CD4-positive, alpha-beta memory T cell (primary cell): ENCODE data around the gene KIF3C. TPM values are rescaled to one million over a fixed set of nuclear protein-coding genes. Genes with fewer than 3 reads are reported as not detected.
A peak's percentile ranks its signal among the peaks of the same experiment; 100 is the strongest.

Experiments
- CTCF ChIA-PET: fragments of 350-600 bp; sonication (Branson Sonifier 250); formaldehyde crosslinking; loops from one replicate; lab custom pipeline; 2021; ENCODE audit warnings: inconsistent platforms; ENCODE audit not compliant: partially characterized antibody; lab: Charles Lee
- POLR2A ChIA-PET: fragments of 350-600 bp; sonication (Branson Sonifier 250); formaldehyde crosslinking; loops from one replicate; lab custom pipeline; 2021; ENCODE audit not compliant: partially characterized antibody; lab: Charles Lee
- DNase-seq, 5 donors: peaks; one replicate each; pipeline versions ENCODE4 v3.0.0 to v3.0.0-alpha.2; 2020 to 2022; ENCODE audit warnings: mixed read lengths in 1 of 5
- H3K27ac ChIP-seq: one replicate; pipeline ENCODE4 v1.7.0; 2013; ENCODE audit warnings: low read depth, low read length
- H3K27me3 ChIP-seq: 2 replicates; pipeline ENCODE4 v1.7.0; 2013; ENCODE audit warnings: mild to moderate bottlenecking, low read length, moderate library complexity; ENCODE audit not compliant: insufficient read depth
- H3K36me3 ChIP-seq: 2 replicates; pipeline ENCODE4 v1.7.0; 2013; ENCODE audit warnings: mild to moderate bottlenecking, low read length, moderate library complexity; ENCODE audit not compliant: insufficient read depth
- H3K4me1 ChIP-seq: 2 replicates; pipeline ENCODE4 v1.7.0; 2013; ENCODE audit warnings: mild to moderate bottlenecking, low read length, moderate library complexity; ENCODE audit not compliant: insufficient read depth
- H3K4me3 ChIP-seq, 2 donors: one replicate each; pipeline ENCODE4 v1.7.0; 2013; ENCODE audit warnings: low read length in 2 of 2, mild to moderate bottlenecking in 1 of 2
- H3K9me3 ChIP-seq, 2 donors: one replicate each; pipeline ENCODE4 v1.7.0; 2013; ENCODE audit warnings: low read length in 2 of 2, control low read depth in 1 of 2; ENCODE audit not compliant: control insufficient read depth in 1 of 2
- H3K27ac Mint-ChIP-seq, 7 donors: one replicate each; pipeline ENCODE4 v1.8.0; 2020 to 2021; ENCODE audit warnings: mixed read lengths in 7 of 7, mild to moderate bottlenecking in 6 of 7, inconsistent platforms in 3 of 7, moderate library complexity in 3 of 7
- H3K27me3 Mint-ChIP-seq, 2 donors: one replicate each; pipeline ENCODE4 v1.8.0; 2020 to 2021; ENCODE audit warnings: mixed read lengths in 2 of 2
- H3K36me3 Mint-ChIP-seq, 2 donors: one replicate each; pipeline ENCODE4 v1.8.0; 2020 to 2021; ENCODE audit warnings: mixed read lengths in 2 of 2, inconsistent platforms in 1 of 2, mild to moderate bottlenecking in 1 of 2
- H3K4me1 Mint-ChIP-seq, 4 donors: one replicate each; pipeline ENCODE4 v1.8.0; 2020 to 2021; ENCODE audit warnings: mixed read lengths in 4 of 4, mild to moderate bottlenecking in 1 of 4
- H3K4me3 Mint-ChIP-seq, 8 donors: one replicate each; pipeline ENCODE4 v1.8.0; 2020 to 2021; ENCODE audit warnings: mixed read lengths in 8 of 8, mild to moderate bottlenecking in 7 of 8, moderate library complexity in 6 of 8, inconsistent platforms in 3 of 8
- H3K9me3 Mint-ChIP-seq, 8 donors: one replicate each; pipeline ENCODE4 v1.8.0; 2020 to 2021; ENCODE audit warnings: mixed read lengths in 8 of 8, mild to moderate bottlenecking in 5 of 8, inconsistent platforms in 3 of 8, moderate library complexity in 1 of 8
- intact Hi-C: fragments of 100-400 bp; cut with micrococcal nuclease; formaldehyde crosslinking; loops from one replicate; pipeline ENCODE4 v1.15.1; 2023
- polyA plus RNA-seq, 2 donors: library from polyadenylated mRNA; unstranded; fragments of 300-500 nt; fragmentation: Illumina TruSeq; gene quantifications; one replicate each; pipeline ENCODE4 v1.2.3, GENCODE V29; 2021
- total RNA-seq, 2 experiments: library from RNA; stranded (reverse); gene quantifications; one replicate each; pipeline ENCODE4 v1.2.3, GENCODE V29; 2021

Gene KIF3C
- total and polyA plus RNA-seq, 4 experiments from 2014 or later: 0.46 to 5.1 (median 3.4) TPM

GRCh38 chr2:25988134-25988533 lies 5.8 kb upstream of the KIF3C start:
- Mint-ChIP-seq H3K9me3 (no peaks in the 10 kb centered on the region), H3K4me3 (no peak overlapping the region), H3K4me1 (peaks cover 5 to 17% (median 11%) of the 10 kb centered on the region in 4 donors), H3K36me3 (no peaks in the 10 kb centered on the region), H3K27ac (no peak overlapping the region), H3K27me3 (no peaks in the 10 kb centered on the region)
- CTCF ChIA-PET: interaction anchor here (0.7 kb wide), 1 partner anchor 157 kb away, joined by 4 read pairs; no protein-coding TSS in a partner anchor
- no peak for DNase-seq
- H3K4me3 ChIP-seq: no peak overlapping the region
- intact Hi-C loops: no loop called here
- H3K27me3 ChIP-seq: no peaks in the 10 kb centered on the region
- H3K36me3 ChIP-seq: no peaks in the 10 kb centered on the region
- POLR2A ChIA-PET: no interaction called here
- no peaks in the 10 kb centered on the region for H3K9me3 ChIP-seq
- H3K4me1 ChIP-seq: peaks cover 9% of the 10 kb centered on the region
- no peak overlapping the region for H3K27ac ChIP-seq

- H3K27me3 ChIP-seq: no peaks in the 10 kb centered on the region
- peaks cover 11% of the 10 kb centered on the region for H3K4me1 ChIP-seq
- no peak overlapping the region for H3K4me3 ChIP-seq
- intact Hi-C loops: loop anchor here (2.0 kb wide), 1 partner anchor 105 kb away; the partner anchor contains the start of gene ASXL2
- H3K9me3 Mint-ChIP-seq: no peaks in the 10 kb centered on the region
- H3K4me1 Mint-ChIP-seq: peaks cover 2 to 20% (median 5%) of the 10 kb centered on the region in 4 donors
- peak overlapping the region; percentile 82 to 90 (median 84) for H3K4me3 Mint-ChIP-seq
- no peaks in the 10 kb centered on the region for H3K36me3 ChIP-seq
- no peak for DNase-seq
- ChIA-PET CTCF (interaction anchor here (1.3 kb wide), 1 partner anchor 32 kb away, joined by 3 read pairs; no protein-coding TSS in a partner anchor), POLR2A (no interaction called here)
- no peak overlapping the region for H3K27ac ChIP-seq
- H3K27ac Mint-ChIP-seq: peak overlapping the region in 2 of 7 donors; percentile 48 to 78
- H3K36me3 Mint-ChIP-seq: no peaks in the 10 kb centered on the region
- H3K9me3 ChIP-seq: no peaks in the 10 kb centered on the region
- no peaks in the 10 kb centered on the region for H3K27me3 Mint-ChIP-seq
Observed at GRCh38 chr2:25983735-25984134, 1.4 kb upstream of the KIF3C start.

- H3K4me1 ChIP-seq: peaks cover 11% of the 10 kb centered on the region
- no peak for DNase-seq
- peak overlapping the region in 1 of 2 donors; percentile 66 for H3K4me3 ChIP-seq
- Mint-ChIP-seq H3K27me3 (no peaks in the 10 kb centered on the region), H3K9me3 (no peaks in the 10 kb centered on the region), H3K4me1 (peaks cover 4 to 20% (median 6%) of the 10 kb centered on the region in 4 donors), H3K4me3 (peak overlapping the region; percentile 82 to 90 (median 84)), H3K27ac (peak overlapping the region; percentile 36 to 89 (median 75)), H3K36me3 (no peaks in the 10 kb centered on the region)
- no peaks in the 10 kb centered on the region for H3K9me3 ChIP-seq
- ChIA-PET CTCF (interaction anchor here (1.3 kb wide), 2 partner anchors 26 to 32 kb away, joined by 3 read pairs; no protein-coding TSS in a partner anchor), POLR2A (interaction anchor here (1.0 to 2.5 kb wide), 4 partner anchors 9 to 105 kb away, joined by 4 to 14 read pairs (median 8); partner anchors contain the start of genes ASXL2 and RAB10)
- intact Hi-C loops: loop anchor here (1.0 to 2.0 kb wide), 4 partner anchors 51 to 363 kb away; partner anchors contain the start of genes ADGRF3, ASXL2, HADHA and HADHB
- H3K27me3 ChIP-seq: no peaks in the 10 kb centered on the region
- no peaks in the 10 kb centered on the region for H3K36me3 ChIP-seq
- H3K27ac ChIP-seq: peak overlapping the region; percentile 44
Observed at GRCh38 chr2:25982968-25983280, 627 bp upstream of the KIF3C start.

- peak in 1 of 5 donors; percentile 46 for DNase-seq
- Histone ChIP-seq H3K4me3 (peak overlapping the region; percentile 36 to 66), H3K9me3 (no peaks in the 10 kb centered on the region), H3K27me3 (no peaks in the 10 kb centered on the region), H3K36me3 (no peaks in the 10 kb centered on the region), H3K27ac (peak overlapping the region; percentile 44), H3K4me1 (peaks cover 11% of the 10 kb centered on the region)
- H3K9me3 Mint-ChIP-seq: no peaks in the 10 kb centered on the region
- CTCF ChIA-PET: interaction anchor here (1.3 to 3.0 kb wide), 3 partner anchors 9 to 163 kb away, joined by 3 to 16 read pairs (median 6); no protein-coding TSS in a partner anchor
- peak overlapping the region in 2 of 7 donors; percentile 37 to 41 for H3K27ac Mint-ChIP-seq
- POLR2A ChIA-PET: interaction anchor here (1.0 to 2.5 kb wide), 7 partner anchors 9 to 363 kb away, joined by 4 to 14 read pairs (median 6); partner anchors contain the start of genes ASXL2, RAB10 and SELENOI
- peaks cover 8 to 20% (median 11%) of the 10 kb centered on the region in 4 donors for H3K4me1 Mint-ChIP-seq
- intact Hi-C loops: loop anchor here (1.0 to 2.0 kb wide), 4 partner anchors 53 to 365 kb away; partner anchors contain the start of genes ADGRF3, ASXL2, HADHA and HADHB
- no peaks in the 10 kb centered on the region for H3K27me3 Mint-ChIP-seq
- peak overlapping the region; percentile 78 to 92 (median 86) for H3K4me3 Mint-ChIP-seq
- no peaks in the 10 kb centered on the region for H3K36me3 Mint-ChIP-seq
Observed at GRCh38 chr2:25981596-25982272, 563 bp downstream of the KIF3C start.

- no peaks in the 10 kb centered on the region for H3K36me3 ChIP-seq
- Mint-ChIP-seq H3K27me3 (no peaks in the 10 kb centered on the region), H3K4me1 (peaks cover 8 to 20% (median 12%) of the 10 kb centered on the region in 4 donors), H3K36me3 (no peaks in the 10 kb centered on the region), H3K9me3 (no peaks in the 10 kb centered on the region), H3K4me3 (peak overlapping the region in 6 of 8 donors; percentile 3 to 86 (median 57)), H3K27ac (no peak overlapping the region)
- H3K27ac ChIP-seq: no peak overlapping the region
- POLR2A ChIA-PET: interaction anchor here (1.3 to 2.5 kb wide), 2 partner anchors 9 to 103 kb away, joined by 6 to 9 read pairs; partner anchors contain the start of gene ASXL2
- intact Hi-C loops: no loop called here
- no peak for DNase-seq
- CTCF ChIA-PET: interaction anchor here (1.3 to 3.0 kb wide), 2 partner anchors 10 to 164 kb away, joined by 6 to 16 read pairs; no protein-coding TSS in a partner anchor
- H3K9me3 ChIP-seq: no peaks in the 10 kb centered on the region
- peaks cover 11% of the 10 kb centered on the region for H3K4me1 ChIP-seq
- no peaks in the 10 kb centered on the region for H3K27me3 ChIP-seq
- H3K4me3 ChIP-seq: no peak overlapping the region
Observed at GRCh38 chr2:25980951-25981350, 1.3 kb downstream of the KIF3C start.

GRCh38 chr2:25980076-25980887 lies 2.0 kb downstream of the KIF3C start:
- intact Hi-C loops: no loop called here
- Histone ChIP-seq H3K4me3 (no peak overlapping the region), H3K27me3 (no peaks in the 10 kb centered on the region), H3K9me3 (no peaks in the 10 kb centered on the region), H3K27ac (no peak overlapping the region), H3K36me3 (no peaks in the 10 kb centered on the region), H3K4me1 (peaks cover 11% of the 10 kb centered on the region)
- Mint-ChIP-seq H3K4me1 (peaks cover 8 to 20% (median 12%) of the 10 kb centered on the region in 4 donors), H3K36me3 (no peaks in the 10 kb centered on the region), H3K27ac (no peak overlapping the region), H3K27me3 (no peaks in the 10 kb centered on the region), H3K4me3 (peak overlapping the region in 4 of 8 donors; percentile 10 to 36 (median 24)), H3K9me3 (no peaks in the 10 kb centered on the region)
- CTCF ChIA-PET: interaction anchor here (1.3 to 3.0 kb wide), 2 partner anchors 11 to 165 kb away, joined by 6 to 16 read pairs; no protein-coding TSS in a partner anchor
- POLR2A ChIA-PET: no interaction called here
- DNase-seq: no peak
